T1000 (cell line): ENCODE data around the gene RSPH9.

Source experiments
- DNase-seq: peaks from one replicate; lab custom pipeline; 2025; ENCODE audit warnings: mixed read lengths; lab: John Stamatoyannopoulos, UW

The RSPH9 gene

DNA sequence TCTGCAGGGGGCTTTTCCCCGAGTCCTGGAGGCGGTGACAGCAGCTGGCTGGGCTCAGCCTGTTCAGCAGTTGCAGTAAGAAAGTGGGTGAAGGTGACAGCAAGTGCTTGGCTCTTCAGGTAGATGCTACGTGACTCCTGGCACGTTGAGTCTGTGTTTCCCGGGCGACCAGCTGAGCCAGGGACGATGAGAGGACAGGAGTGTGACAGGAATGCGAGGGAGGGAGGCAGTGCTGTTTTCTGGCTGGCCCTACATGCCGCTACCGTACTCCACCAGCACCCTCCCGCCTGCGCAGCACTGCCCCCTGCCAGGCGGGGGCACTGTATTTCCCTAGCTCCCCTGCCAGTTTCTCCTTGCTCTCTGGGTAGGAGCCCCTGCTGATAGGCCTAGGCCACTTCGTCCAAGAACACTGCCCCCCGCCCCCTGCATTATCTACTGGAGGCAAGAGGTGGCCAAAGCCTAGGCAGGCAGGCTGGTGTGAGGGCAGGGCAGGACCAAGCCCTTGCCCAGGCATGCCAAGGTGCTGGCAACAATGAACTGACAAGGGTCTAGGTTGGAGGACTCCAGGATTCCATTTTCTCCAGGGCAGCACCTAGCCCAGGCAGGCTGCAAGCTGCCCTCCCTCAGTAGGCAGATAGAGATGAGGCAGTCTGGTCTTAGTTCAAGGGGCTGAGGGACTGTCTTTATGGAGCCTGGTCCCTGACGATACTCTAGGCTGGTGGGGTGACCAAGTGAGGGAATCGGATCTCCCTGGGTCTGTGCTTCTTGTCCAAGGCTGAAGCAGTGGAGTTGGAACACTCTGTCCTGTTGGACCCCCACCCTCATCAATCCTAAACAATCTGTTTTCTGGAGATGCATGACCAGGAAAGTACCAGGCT is 23.6 kb downstream of the RSPH9 start:
- no peak for DNase-seq

DNA sequence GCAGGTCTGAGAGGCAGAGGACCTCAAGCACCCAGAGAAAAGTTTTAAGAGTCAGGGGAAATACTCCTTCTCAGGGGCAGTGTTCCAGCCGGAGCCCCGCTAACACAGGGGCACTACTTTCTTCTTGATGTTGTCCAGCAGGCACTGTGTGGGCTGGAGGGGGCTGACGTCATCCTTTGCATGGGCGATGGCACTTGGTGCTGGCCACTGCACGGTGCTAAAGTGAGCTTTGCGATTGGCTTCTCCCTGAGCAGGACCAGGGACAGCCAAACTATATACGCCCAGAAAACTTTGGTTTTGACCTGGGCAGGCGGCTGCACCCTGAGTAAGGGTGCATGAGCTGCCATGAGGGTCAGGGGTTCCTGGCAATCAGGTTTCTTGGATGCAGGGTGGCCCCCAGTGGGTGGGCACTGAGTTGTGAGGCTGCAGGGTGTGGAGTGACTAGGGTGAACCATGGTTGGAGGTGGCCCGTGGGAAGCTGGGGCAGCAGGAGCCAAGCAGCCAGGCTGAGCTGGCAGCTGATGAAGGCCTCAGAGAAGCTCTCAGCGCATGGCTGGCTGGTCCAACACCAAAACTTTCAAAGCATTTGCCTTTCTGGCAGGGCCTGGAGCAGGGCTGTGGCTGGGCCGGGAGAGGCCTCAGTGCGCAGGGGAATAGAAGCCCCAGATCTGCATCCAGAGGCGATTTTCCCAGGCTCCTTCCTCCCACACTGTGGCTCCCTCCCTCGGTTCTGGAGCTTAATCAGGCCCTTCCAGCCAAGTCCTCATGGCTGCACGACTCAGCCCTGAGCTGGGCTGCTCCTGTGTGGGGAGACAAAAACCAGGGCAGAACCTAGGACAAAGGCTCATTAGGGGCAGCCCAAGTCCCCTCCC is 24.4 kb downstream of the RSPH9 start:
- no peak for DNase-seq

DNA sequence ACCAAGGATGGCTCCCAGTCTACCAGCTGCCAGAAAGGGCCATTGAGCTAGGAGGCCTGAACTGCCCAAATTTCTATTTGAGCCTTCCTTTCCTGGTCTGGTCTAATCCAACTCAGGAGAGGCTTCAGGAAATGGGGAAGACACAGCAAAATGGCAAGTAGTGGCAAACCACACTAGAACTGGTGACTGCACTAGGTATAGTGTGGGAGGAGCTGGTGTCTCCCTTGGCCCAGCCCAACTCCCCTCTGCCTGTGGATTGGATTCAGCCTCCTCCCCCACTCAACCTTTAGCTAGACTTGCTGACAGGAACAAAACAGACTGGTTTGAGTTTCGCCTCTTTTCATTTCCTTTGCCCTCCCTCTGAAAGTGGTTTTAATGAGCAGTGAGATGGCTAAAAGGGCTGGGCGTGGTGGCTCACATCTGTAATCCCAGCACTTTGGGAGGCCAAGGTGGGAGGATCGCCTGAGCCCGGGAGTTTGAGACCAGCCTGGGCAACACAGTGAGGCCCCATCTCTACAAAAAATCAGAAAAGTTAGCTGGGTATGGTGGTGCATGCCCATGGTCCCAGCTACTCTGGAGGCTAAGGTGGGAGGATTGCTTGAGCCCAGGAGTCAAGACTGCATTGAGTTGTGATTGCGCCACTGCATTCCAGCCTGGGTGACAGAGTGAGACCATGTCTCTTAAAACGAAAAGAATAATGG is 25.2 kb downstream of the RSPH9 start:
- no peak for DNase-seq

DNA sequence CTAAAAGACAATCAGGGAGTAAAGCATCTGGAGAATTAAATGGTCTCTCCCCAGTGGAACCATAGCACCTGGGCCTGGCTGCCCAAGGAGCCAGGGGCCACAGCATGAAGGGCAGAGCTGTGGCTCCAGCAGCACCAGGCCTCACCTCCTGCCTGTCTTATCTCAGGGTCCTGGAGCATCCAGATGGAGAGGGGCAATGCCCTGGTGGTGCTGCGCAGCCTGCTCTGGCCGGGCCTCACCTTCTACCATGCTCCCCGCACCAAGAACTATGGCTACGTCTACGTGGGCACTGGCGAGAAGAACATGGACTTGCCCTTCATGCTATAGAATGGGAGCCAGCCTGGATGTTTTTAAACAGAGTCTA is 25.8 kb downstream of the RSPH9 start:
- no peak for DNase-seq

DNA sequence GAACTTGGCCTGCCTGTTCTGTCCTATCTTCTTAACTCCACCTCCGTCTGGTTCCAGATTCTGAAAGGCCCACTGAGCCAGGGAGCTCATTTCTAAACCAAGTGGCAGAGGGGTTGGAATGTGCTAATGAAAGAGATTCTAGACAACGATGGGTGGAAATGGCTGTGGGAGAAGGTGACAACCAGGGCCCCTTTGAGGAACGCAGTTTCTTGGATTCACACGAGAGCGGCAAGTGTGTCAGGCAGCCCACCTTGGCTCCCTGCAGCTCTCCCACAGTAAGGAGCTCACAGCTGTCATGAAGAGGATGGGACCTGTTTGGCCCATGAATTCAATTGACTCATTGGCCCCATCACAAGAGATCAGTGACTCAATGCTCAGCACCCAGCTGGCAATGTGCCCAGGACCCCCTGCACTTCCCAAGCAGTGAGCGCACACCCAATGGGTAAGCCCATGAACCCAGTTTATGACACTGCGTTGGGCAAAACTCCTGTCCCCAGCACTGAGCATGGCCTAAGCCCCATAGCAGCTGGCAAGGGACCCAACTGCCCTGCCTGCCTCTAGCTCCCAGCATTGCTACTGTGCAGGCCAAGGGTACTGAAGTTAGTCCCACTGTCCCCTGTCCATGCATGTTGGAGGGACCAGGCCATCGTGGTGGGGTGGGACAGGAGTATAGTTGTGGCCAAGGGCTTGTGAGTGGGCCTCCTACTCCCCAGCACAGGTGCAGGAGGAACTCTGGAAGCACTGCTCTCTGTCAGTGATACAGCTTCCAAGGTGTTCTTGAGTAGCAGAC is 26.4 kb downstream of the RSPH9 start:
- no peak for DNase-seq

DNA sequence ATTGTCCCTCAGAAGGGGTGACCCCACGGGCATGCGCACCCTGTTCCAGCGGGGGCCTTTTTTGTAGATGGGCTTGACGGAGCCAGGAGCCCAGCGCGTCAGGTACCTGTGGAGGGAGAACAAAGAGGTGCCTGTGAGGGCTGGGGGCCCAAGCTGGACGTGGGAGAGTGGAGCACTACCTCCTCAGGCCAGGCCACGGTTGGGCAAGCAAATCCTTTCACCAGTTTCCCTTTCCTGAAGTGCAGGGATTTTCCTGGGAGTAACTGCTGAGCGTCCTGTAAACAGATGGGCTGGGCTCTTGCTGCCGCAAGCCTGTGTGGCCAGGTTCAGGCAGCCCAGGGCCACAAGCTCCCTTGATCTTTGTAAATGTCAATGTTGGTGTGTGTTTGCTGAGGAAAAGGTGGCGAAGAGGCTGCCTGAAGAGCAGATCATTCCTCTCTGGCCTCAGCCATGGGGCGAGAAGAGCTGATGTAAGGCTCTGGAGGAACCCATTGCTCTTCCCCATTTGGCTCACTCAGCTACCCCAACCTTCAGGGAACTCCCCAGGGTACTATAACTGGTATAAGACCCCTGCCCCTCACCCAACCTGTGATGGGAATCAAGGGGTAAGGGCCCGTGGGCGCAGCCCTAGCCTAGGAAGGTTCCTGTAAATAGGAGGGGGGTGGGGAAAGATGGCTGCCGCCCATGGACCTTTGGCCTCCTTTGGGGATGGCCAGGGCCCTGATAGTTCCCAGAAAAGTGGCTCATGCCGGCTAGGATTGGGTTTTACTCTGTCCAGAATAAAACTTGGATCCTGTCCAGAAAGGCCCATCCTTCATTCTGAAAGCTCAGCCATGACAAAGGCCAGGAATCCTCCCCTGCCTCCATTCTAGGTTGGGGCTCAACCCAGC is 27.2 kb downstream of the RSPH9 start:
- DNase-seq = no peak

DNA sequence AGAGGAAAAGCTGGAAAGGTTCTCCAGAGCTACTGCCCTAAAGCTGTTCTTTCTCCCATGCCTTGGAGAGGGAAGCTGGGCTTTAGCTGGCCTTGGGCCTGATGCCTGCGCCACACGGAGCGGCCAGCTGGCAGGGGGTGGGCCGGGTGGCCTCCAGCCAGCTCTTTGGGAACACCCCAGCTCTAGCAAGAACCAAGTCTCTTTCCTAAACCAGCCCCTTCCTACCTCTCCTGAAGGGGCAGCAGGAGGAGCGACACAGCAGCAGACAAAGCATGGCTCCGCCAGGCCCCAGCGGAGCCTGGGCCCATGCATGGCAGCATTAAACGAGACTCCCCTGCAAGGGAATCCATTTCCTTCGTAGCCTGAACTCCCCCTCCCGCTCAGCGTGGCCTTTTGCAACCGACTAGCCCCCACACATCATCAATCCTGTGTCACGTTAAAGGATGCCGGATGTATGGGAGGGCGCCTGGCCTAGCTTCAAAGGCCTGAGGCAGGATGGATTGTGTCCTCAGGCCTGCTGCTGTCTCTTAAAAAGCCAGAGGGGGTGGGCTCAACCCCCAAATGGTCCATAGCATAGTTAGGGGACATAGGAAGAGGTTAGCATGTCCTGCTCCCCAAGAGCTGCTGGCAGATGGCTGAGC is 28.7 kb downstream of the RSPH9 start:
- no peak for DNase-seq

DNA sequence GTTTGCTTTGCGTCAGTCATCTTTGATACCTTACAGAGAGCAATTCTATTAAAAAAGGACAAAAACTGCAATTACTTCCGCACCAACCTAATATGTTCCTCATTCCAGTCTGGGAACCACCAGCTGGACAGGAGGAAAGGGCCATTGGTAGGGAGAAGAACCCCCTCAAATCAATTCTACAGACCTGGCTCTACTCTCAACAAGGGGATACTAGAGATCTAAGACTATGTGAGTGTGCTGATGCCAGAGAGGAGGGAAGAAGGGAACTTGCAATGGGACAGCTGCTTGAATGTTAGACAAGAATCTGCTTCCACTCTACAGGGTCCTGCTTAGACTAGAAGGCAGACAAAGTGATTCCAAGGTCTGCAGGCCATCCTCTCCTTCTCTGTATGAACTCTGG is 29.5 kb downstream of the RSPH9 start:
- no peak for DNase-seq

DNA sequence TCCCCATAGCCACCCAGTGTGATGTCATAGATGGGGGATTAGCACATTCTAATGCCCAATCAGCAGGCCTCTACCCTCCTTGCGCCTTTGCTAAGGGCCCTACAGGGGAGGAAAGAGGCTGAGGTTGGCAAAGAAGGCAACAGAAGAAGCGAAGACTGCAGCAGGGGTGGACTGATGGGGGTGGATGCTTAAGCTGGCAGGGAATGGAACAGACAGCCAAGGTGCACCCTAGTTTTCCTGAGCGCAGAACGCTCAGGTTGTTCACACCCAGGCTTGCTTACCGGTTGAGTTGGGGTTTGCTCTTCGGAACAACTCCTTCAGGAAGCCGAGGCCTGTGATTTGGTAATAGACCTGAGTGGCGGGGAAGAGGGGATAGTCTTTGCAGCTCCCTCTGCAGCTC is 30.1 kb downstream of the RSPH9 start:
- no peak for DNase-seq

DNA sequence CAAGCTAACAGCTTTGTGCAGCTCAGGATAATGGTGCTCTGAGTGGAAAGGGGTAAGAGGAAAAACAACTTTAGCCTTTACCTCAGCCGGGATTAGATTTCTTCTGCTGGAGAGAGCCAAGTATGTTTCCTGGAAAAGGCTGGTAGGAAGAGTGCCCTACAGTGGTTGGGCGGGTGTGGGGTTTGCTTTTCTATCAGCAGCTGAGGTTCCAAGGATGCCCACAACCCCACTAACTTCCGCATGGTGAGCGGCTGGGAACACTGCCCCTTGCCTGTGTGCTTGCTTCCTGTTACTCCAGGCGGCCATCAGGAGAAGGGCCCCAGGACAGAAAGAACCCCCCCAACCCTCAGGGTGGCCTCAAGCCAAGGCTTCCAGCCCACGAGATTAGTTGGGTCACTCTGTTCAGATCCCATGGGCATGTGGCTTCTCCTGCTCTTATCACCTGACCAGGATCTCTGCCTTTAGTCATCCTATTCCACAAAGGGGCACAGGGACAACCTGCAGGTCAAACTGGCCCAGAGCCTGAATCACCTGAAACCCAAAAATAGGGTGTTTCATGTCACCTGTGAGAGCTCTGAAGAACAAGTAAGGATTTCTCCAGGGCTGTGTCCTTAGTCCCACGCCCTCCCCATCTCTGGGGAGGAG is 32.2 kb downstream of the RSPH9 start:
- no peak for DNase-seq

DNA sequence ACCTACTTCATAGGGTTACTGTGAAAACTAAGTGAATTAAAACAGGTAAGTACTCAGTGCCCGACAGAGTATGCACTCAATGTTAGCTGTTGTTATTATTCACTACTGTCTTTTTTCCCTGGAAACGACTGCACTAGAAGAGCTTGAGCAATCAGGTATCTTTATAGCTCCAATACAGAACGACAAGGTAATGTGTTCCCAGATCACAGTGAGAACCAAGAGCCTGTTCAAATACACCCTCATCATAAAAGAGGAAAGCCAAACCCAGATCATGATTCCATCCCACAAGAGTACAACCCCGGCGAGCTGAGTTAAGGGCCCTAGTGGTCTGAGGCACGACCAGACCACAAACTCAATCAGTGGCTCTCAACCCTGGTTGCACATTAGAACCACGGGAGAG is 32.9 kb downstream of the RSPH9 start:
- DNase-seq = no peak

DNA sequence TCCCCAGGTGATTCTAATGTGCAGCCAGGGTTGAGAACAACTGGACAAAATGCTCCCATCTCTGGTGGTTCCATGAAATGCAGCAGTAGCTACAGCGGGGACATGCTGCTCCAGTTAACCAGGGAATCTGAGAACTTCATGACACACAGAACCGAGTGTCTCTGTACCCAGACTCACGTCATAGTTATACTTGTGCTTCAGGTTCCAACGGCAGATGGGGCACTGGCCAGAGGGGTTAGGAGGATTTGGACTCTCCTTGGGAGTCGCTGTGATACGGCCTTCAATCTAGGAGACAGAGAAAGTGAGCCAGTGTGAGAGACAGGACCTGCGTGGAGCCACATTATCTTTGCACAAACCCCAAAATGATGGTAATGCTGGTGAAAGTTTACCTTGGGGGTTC is 33.5 kb downstream of the RSPH9 start:
- DNase-seq = no peak

DNA sequence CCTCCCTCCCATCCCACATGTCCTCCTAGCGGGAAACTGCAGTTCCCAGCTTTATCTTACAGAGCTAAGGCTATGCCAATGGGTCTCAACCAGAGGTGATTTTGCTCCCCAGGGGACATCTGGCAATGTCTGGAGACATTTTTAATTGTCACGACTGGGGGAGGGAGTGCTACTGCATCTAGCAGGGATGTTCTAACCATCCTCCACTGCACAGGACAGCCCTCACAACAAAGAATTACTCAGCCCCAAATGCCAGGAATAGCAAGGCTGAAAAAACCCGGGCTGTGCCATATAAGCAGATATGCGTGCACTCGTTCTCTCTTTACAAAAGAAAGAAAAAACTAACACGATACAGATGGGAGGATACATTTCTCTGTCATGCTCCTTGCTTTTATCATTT is 34.2 kb downstream of the RSPH9 start:
- DNase-seq = no peak

DNA sequence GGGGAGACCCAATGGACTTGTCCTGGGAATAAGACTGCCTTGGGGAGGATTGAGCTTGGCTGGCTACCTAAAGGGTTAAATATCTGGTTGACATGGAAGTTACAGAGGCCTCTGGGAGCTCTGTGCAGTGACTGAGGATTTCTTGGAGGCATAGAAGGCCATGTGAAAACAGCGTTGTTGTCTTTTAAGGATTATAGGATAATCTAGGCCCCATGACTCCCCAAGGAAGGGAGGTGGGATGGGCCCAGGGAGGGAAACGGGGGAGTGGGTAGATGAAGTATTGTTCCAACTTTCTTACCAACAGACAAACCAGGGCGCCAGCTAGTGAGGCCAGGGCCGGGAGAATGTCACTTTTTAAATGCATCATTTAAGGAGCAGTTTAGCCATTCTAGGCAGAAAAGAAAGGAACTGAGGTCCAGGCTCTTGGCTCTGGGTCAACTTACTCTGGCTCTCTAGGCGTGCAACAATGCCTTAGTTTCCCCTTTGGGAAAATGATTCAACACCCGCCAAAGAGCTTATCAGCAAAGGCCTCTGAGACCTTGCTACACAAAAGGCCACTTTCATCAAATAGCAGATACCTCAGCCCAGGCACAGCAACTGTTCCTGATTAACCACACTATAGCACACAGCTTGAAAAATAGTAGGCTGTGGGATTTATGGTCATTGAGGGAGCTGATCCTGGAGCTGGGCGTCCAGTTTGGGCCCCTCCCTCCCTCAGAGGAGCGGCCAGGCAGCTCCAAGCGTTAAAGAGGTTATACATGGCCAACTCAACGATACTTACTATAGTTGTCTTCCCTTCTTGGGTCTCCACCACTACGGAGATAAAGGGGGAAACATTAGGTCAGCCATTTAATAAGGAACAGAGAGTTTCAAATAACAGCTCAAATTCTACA is 35.7 kb downstream of the RSPH9 start:
- DNase-seq = no peak

DNA sequence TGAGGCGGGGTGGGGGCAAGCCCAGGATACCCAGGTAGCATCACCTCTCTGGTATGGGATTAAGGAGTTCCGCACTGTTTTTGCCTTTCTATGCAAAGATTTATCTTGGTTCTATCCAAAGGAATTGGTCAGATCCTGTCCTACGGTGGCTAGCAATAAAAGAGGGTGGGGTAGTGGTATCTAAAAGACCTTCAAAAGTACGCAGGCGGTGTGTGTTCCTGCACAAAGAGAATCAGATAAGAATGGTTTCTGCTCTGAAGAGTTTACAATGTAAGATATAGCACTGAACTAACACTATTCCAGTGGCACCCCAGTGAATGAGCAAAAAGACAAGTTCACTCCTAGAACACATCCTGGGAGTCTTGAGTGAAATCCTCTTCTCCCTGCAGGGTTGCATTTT is 36.5 kb downstream of the RSPH9 start:
- DNase-seq = no peak

DNA sequence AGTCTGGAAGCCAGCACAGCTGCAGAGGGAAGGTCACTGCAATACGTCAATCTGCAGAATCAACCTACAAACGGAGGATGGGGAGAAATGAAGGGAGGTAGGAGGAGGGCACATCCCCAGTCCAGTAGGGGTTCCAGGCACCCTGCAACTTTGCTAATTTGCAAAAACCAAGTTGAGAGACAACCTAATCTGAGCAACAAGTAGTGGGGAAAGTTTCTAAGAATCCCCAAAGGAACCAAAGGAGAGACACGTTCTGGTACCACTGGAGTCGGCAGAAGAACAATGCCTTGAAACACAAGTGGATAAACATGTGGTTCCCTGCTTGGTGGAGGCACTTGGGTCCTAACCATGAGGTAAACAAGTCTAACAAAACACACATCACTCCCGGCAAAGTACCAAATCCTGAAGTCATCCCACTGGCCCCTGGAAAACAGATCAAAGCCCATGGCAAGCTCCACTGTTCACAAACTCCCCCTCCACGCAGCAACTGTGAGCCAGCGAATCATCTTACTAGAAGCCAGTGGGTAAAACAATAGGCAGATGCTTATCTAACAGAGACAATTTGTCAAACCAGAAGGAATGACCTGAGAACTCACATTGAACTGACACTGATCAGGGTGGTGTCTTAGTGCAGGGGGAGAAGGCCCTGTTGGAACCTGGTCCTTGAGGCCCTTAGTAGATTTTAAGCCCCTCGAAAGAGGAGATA is 38.0 kb downstream of the RSPH9 start:
- DNase-seq = no peak

DNA sequence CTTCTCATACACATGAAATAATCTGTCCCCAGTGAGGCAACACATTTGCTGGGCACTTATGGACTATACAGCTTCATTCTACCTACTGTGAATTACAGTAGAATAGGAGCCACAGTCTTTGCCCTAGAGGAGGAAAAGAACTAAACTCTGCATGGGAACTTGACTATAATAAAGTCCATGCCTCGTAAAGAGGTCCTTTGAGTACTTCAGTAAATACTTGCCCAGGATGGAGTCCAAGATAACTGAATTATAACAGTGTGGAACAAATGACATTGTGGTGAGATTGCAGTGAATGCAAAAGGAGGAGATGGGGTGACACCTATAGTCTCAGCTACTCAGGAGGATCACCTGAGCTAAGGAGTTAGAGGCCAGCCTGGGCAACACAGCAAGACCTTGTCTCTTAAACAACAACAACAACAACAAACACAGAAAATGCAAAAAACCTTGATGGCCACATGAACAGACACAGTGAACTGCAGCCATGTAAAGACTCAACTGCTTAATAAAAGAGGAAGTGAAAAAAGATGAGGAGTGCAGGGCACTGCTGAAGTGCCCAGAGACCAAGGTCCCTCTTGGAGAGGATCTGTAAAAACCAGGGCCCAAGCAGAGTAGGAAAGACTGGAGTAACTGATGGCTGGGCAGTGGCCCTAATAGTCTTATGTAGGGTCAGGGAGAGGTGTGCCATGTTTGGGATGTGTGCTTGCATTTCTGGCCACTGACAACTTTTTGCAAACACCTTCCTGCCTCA is 39.0 kb downstream of the RSPH9 start:
- DNase-seq = no peak
